HCT116 (cell line): ENCODE results near the gene ZNF469.

ENCODE experiments used
- ATF3 ChIP-seq: IDR thresholded peaks from 2 replicates; pipeline ENCODE4 v1.6.1; 2012
- CTCF ChIP-seq, 3 experiments: fragments of 200-600 bp in 1 of 3; sonication (generic) in 1 of 3; IDR thresholded peaks in 2 of 3; conservative IDR thresholded peaks in 1 of 3; 2 replicates each; pipeline ENCODE4 v1.5.1; 2012 to 2017; ENCODE audit warnings: low read depth in 2 of 3, low read length in 2 of 3, antibody characterized with exemption in 1 of 3, borderline replicate concordance in 1 of 3, control low read depth in 1 of 3, mild to moderate bottlenecking in 1 of 3, mixed read lengths in 1 of 3, mixed run types in 1 of 3, moderate library complexity in 1 of 3; ENCODE audit not compliant: insufficient read depth in 1 of 3
- EZH2 ChIP-seq: fragments of 200-600 bp; sonication (generic); IDR thresholded peaks from 2 replicates; pipeline ENCODE4 v1.6.1; 2017; ENCODE audit warnings: antibody characterized with exemption, mixed run types
- EZH2phosphoT487 ChIP-seq: fragments of 200-600 bp; IDR thresholded peaks from 2 replicates; pipeline ENCODE4 v1.6.1; 2018; ENCODE audit warnings: antibody characterized with exemption, borderline replicate concordance
- MAX ChIP-seq: IDR thresholded peaks from 2 replicates; pipeline ENCODE4 v1.6.1; 2012
- POLR2A ChIP-seq: IDR thresholded peaks from 2 replicates; pipeline ENCODE4 v1.7.0; 2011; ENCODE audit warnings: borderline replicate concordance; ENCODE audit not compliant: insufficient read depth, insufficient read length; ENCODE audit errors: extremely low read depth
- POLR2AphosphoS5 ChIP-seq: IDR thresholded peaks from 2 replicates; pipeline ENCODE4 v1.6.1; 2011; ENCODE audit warnings: mild to moderate bottlenecking, low read depth, low read length, moderate library complexity
- SIN3A ChIP-seq: IDR thresholded peaks from 2 replicates; pipeline ENCODE4 v1.6.1; 2012; ENCODE audit warnings: low read depth
- SP1 ChIP-seq: IDR thresholded peaks from 2 replicates; pipeline ENCODE4 v1.6.1; 2012; ENCODE audit warnings: low read depth
- SRF ChIP-seq: IDR thresholded peaks from 2 replicates; pipeline ENCODE4 v1.6.1; 2012; ENCODE audit warnings: low read depth
- YY1 ChIP-seq: IDR thresholded peaks from 2 replicates; pipeline ENCODE4 v1.6.1; 2011; ENCODE audit warnings: low read length, low read depth, moderate library complexity, mild to moderate bottlenecking; ENCODE audit not compliant: insufficient replicate concordance; ENCODE audit errors: extremely low read depth

GRCh38 chr16:88349903-88350900 is 32.6 kb upstream of the ZNF469 start:
- TF ChIP-seq CTCF (IDR thresholded peaks at IDR 0.05 in 2 of 3, conservative IDR thresholded peaks at IDR 0.05 in 1 of 3; ENCODE audit: borderline replicate concordance in 1 of 3, insufficient read depth in 1 of 3, low read depth in 2 of 3, low read length in 2 of 3): no peak
- TF ChIP-seq ATF3: no peak
- no peak for TF ChIP-seq YY1
- no peak for TF ChIP-seq POLR2A
- no peak for TF ChIP-seq EZH2phosphoT487
- no peak for TF ChIP-seq SP1
- TF ChIP-seq EZH2: no peak
- TF ChIP-seq POLR2AphosphoS5: no peak
- no peak for TF ChIP-seq MAX
- no peak for TF ChIP-seq SIN3A
- no peak for TF ChIP-seq SRF
